EH (cell line): ENCODE data around the gene ITSN2.

Experiments used
- DNase-seq: peaks from one replicate; pipeline ENCODE4 v3.0.0-alpha.2; 2015; ENCODE audit warnings: low read depth

Gene ITSN2

GRCh38 chr2:24269265-24269664, 91.1 kb downstream of the ITSN2 start:
- peak; percentile 61 for DNase-seq

- DNase-seq = no peak
Measured at GRCh38 chr2:24265212-24265611, 95.1 kb downstream of the ITSN2 start.

- DNase-seq = peak; percentile 40
Measured at GRCh38 chr2:24262421-24262970, 97.8 kb downstream of the ITSN2 start.

- DNase-seq = no peak
Measured at GRCh38 chr2:24261441-24261840, 98.9 kb downstream of the ITSN2 start.

- DNase-seq = no peak
Measured at GRCh38 chr2:24259316-24259715, 101.0 kb downstream of the ITSN2 start.

- DNase-seq = no peak
Measured at GRCh38 chr2:24258718-24259117, 101.6 kb downstream of the ITSN2 start.

- peak; percentile 39 for DNase-seq
Measured at GRCh38 chr2:24253303-24253919, 106.9 kb downstream of the ITSN2 start.

GRCh38 chr2:24247592-24247991, 112.7 kb downstream of the ITSN2 start:
- no peak for DNase-seq

GRCh38 chr2:24247164-24247563, 113.2 kb downstream of the ITSN2 start:
- DNase-seq = no peak

GRCh38 chr2:24245986-24246776, 114.2 kb downstream of the ITSN2 start:
- DNase-seq = peak; percentile 48

GRCh38 chr2:24241528-24241927, 118.8 kb downstream of the ITSN2 start:
- no peak for DNase-seq

GRCh38 chr2:24239553-24239952, 120.8 kb downstream of the ITSN2 start:
- DNase-seq = no peak

- no peak for DNase-seq
Measured at GRCh38 chr2:24238158-24238557, 122.2 kb downstream of the ITSN2 start.

GRCh38 chr2:24237313-24237712, 123.0 kb downstream of the ITSN2 start:
- no peak for DNase-seq

- DNase-seq = peak; percentile 8
Measured at GRCh38 chr2:24233321-24233720, 127.0 kb downstream of the ITSN2 start.

- peak; percentile 56 for DNase-seq
Measured at GRCh38 chr2:24231461-24231881, 128.9 kb downstream of the ITSN2 start.

- peak; percentile 7 for DNase-seq
Measured at GRCh38 chr2:24228470-24228869, 131.9 kb downstream of the ITSN2 start.

GRCh38 chr2:24225499-24226242, 134.7 kb downstream of the ITSN2 start:
- no peak for DNase-seq

- DNase-seq = no peak
Measured at GRCh38 chr2:24222946-24223345, 137.4 kb downstream of the ITSN2 start.

GRCh38 chr2:24221343-24222050, 138.8 kb downstream of the ITSN2 start:
- DNase-seq = no peak

GRCh38 chr2:24220554-24221291, 139.6 kb downstream of the ITSN2 start:
- DNase-seq = no peak
